ENCODE data around the gene STOX2.

GRCh38 chr4:183906489-183906738 lies 1.3 kb downstream of the STOX2 start:
- TF ChIP-seq EZH2 (IDR thresholded peaks at IDR 0.05; ENCODE audit: borderline replicate concordance, low read length): no peak
- TF ChIP-seq, protein P1, sequence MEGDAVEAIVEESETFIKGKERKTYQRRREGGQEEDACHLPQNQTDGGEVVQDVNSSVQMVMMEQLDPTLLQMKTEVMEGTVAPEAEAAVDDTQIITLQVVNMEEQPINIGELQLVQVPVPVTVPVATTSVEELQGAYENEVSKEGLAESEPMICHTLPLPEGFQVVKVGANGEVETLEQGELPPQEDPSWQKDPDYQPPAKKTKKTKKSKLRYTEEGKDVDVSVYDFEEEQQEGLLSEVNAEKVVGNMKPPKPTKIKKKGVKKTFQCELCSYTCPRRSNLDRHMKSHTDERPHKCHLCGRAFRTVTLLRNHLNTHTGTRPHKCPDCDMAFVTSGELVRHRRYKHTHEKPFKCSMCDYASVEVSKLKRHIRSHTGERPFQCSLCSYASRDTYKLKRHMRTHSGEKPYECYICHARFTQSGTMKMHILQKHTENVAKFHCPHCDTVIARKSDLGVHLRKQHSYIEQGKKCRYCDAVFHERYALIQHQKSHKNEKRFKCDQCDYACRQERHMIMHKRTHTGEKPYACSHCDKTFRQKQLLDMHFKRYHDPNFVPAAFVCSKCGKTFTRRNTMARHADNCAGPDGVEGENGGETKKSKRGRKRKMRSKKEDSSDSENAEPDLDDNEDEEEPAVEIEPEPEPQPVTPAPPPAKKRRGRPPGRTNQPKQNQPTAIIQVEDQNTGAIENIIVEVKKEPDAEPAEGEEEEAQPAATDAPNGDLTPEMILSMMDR (IDR thresholded peaks at IDR 0.05; ENCODE audit: low read length): no peak

Data from OCI-LY1 (cell line).